COLO829 (cell line): Measurements from ENCODE around the gene KLHL24.
"Not testable (repeated sequence)": the region's sequence is repeated elsewhere in the genome, so short reads cannot be mapped to it uniquely, and the experiment has no call there.

Experiments used
- DNase-seq: peaks from one replicate; pipeline ENCODE4 v3.0.0; 2012; ENCODE audit warnings: low spot score

The KLHL24 gene

GRCh38 chr3:183635431-183636220 is at the start of gene KLHL24:
TSS of gene KLHL24 (plus strand) at chr3:183635623. CDS start at chr3:183650357, 14,734 bp downstream.
- peak; percentile 84 for DNase-seq

GRCh38 chr3:183586477-183586876 is 48.9 kb upstream of the KLHL24 start:
- no peak for DNase-seq

GRCh38 chr3:183587336-183587735 is 48.1 kb upstream of the KLHL24 start:
- no peak for DNase-seq

- DNase-seq: no peak
Observed at GRCh38 chr3:183590442-183590841, 45.0 kb upstream of the KLHL24 start.

GRCh38 chr3:183591881-183592521 is 43.4 kb upstream of the KLHL24 start:
- DNase-seq: no peak

GRCh38 chr3:183592821-183593220 is 42.6 kb upstream of the KLHL24 start:
- no peak for DNase-seq

- DNase-seq: no peak
Observed at GRCh38 chr3:183594636-183595035, 40.8 kb upstream of the KLHL24 start.

GRCh38 chr3:183597959-183598358 is 37.5 kb upstream of the KLHL24 start:
- DNase-seq: no peak

- DNase-seq: not testable (repeated sequence)
Observed at GRCh38 chr3:183611326-183611725, 24.1 kb upstream of the KLHL24 start.

- DNase-seq: peak; percentile 79
Observed at GRCh38 chr3:183613366-183614285, 21.8 kb upstream of the KLHL24 start.

GRCh38 chr3:183618542-183618941 is 16.9 kb upstream of the KLHL24 start:
- DNase-seq: no peak

GRCh38 chr3:183619010-183619409 is 16.4 kb upstream of the KLHL24 start:
- DNase-seq: no peak

GRCh38 chr3:183619624-183620251 is 15.7 kb upstream of the KLHL24 start:
- DNase-seq: no peak

GRCh38 chr3:183620252-183620628 is 15.2 kb upstream of the KLHL24 start:
- no peak for DNase-seq

GRCh38 chr3:183622473-183622872 is 12.9 kb upstream of the KLHL24 start:
- not testable (repeated sequence) for DNase-seq

GRCh38 chr3:183626877-183627594 is 8.4 kb upstream of the KLHL24 start:
- DNase-seq: no peak

- DNase-seq: no peak
Observed at GRCh38 chr3:183629546-183630301, 5.7 kb upstream of the KLHL24 start.

GRCh38 chr3:183631715-183632114 is 3.7 kb upstream of the KLHL24 start:
- DNase-seq: no peak

GRCh38 chr3:183632725-183633124 is 2.7 kb upstream of the KLHL24 start:
- not testable (repeated sequence) for DNase-seq

- no peak for DNase-seq
Observed at GRCh38 chr3:183634707-183635106, 716 bp upstream of the KLHL24 start.

GRCh38 chr3:183635107-183635430 is 354 bp upstream of the KLHL24 start:
- DNase-seq: no peak
